GM21737 (cell line): ENCODE results near the gene UBE2L3.
"Not testable (repeated sequence)": the region's sequence is repeated elsewhere in the genome, so short reads cannot be mapped to it uniquely, and the experiment has no call there.

Experiments used
- ATAC-seq: cut with Tn5 transposase; IDR thresholded peaks from one replicate; pipeline ENCODE4 v1.9.1; 2021; ENCODE audit warnings: mild to moderate bottlenecking, moderate library complexity; ENCODE audit not compliant: unreplicated experiment

Gene UBE2L3

DNA sequence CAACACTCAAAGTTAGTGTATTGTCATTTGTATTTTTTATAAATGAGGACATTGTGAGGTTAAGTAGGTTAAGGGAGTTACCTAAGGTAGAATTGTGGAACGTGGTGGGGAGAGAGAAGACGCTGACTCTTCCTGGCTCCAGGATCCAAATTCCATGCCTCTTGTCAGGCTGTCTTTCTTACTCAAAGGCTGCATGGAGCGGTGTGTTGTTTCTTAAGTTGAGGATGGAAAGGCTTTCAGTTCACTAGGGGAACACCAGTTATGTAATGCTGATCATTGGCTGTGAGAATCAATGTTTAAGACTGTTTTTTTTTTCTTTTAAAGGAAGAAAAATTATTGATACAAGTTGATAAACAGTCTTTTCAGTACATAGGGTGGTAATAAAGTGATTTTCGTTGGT lies 2.9 kb downstream of the UBE2L3 start:
- ATAC-seq, result no peak

DNA sequence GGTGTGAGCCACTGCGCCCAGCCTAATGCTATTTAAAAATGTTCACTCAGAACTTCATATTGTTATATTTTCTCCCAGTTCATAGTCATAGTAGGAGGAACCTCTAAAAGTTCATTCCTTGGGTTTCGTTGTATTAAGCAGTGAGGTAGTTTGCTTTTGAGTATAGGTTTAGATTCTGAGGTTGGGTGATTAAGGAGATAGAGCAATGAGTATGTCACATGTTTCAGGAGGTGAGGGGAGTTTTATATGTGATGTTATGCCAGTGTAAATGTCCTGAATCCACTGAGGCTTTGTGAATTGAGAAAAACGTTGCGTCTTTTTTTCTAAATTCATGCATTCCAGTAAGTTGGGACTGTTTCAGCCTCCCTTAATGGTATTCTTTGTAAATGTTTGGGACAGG lies 4.2 kb downstream of the UBE2L3 start:
- ATAC-seq, result no peak

DNA sequence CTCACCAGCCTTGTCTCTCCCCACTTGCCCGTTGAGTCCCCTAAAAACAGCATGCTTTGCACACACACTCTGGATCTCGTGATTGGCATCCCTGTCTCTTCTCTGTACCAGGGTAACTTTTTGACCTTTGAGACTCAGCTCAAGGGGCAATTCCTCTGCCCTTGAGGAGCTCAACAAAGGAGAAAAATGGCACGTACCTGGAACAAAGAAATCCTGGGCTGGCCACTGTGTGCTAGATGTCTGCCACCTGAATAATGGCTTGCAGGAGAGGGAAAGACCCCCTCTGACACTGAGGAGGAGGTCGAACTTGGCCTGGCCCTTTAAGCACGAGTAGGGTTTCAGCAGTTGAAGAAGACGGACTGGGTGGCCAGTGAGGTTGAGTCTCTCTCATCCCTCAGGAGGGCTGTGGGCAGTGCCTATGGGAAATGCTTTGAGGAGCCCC lies 5.8 kb downstream of the UBE2L3 start:
- ATAC-seq, result no peak

DNA sequence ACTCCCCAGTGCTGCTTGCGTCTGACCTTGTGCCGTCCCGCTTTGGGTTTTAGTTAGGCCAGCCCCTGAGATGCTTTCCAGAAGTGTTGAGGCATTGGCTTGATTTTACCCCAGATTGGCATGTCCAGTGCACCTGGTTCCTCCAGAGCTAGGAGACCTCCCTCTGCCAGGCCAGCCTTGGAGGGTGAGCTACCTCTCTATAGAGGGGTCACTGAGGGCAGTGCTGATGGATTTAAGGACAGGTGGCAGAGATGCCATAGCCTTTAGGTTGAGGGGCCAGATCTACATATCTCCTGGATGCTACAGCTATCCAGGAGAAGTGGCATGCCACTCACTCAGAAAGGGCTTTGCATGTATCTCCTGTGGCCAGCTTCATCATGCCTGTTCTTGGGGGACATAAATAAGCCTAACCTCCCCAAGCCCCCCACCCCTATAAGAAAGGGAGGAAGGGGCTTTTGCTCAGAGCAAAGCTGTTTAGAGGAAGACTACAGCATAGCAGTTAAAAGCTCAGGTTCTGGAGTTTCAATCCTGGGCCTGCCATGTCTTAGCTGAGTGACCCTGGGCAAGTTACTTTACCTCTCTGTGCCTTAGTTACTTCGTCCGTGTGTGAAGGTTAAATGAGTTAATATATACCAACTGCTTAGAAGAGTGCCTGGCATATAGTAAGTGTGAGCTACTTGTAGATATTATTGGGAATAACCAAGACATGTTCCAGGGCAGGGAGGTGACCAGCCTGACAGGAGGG lies 6.4 kb downstream of the UBE2L3 start:
- ATAC-seq, result no peak

DNA sequence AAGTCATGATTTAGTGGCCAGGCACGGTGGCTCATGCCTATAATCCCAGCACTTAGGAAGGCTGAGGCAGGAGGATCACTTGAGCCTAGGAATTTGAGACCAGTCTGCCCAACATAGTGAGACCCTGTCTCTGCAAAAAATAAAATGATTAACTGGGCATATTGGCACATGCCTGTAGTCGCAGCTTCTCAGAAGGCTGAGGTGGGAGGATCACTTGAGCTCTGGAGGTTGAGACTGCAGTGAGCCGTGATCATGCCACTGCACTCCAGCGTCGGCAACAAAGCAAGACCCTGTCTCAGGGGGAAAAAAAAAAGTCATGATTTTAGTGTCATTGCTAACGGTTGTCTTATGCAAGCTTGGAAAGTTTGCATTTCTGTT lies 11.9 kb downstream of the UBE2L3 start:
- no peak for ATAC-seq

DNA sequence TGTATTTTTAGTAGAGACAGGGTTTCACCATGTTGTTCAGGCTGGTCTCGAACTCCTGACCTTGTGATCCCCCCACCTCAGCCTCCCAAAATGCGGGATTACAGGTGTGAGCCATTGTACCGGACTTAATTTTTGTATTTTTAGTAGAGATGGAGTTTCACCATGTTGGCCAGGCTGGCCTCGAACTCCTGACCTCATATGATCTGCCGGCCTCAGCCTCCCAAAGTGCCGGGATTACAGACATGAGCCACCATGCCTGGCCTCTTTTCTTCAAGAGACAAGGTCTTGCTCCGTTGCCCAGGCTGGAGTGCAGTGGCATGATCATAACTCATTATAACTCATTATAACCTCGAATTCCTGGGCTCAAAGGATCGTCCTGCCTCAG lies 13.1 kb downstream of the UBE2L3 start:
- ATAC-seq, result not testable (repeated sequence)

DNA sequence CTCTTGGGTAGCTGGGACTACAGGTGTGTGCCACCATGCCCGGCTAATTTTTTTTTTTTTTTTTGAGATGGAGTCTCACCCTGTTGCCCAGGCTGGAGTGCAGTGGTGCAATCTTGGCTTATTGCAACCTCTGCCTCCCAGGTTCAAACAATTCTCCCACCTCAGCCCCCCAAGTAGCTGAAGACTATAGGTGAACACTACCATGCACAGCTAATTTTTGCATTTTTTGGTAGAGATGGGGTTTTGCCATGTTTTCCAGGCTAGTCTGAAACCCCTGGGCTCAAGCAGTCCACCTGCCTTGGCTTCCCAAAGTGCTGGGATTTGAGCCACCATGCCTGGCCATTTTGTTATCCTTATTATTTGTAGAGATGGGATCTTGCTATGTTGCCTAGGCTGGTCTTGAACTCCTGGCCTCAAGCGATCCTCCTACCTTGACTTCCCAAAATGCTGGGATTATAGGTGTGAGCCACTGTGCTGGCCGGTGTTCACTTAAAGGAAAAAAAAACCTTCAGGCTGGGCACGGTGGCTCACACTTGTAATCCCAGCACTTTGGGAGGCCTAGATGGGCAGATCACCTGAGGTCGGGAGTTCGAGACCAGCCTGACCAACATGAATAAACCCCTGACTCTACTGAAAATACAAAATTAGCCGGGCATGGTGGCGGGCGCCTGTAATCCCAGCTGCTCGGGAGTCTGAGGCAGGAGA lies 13.6 kb downstream of the UBE2L3 start:
- ATAC-seq, result not testable (repeated sequence)

DNA sequence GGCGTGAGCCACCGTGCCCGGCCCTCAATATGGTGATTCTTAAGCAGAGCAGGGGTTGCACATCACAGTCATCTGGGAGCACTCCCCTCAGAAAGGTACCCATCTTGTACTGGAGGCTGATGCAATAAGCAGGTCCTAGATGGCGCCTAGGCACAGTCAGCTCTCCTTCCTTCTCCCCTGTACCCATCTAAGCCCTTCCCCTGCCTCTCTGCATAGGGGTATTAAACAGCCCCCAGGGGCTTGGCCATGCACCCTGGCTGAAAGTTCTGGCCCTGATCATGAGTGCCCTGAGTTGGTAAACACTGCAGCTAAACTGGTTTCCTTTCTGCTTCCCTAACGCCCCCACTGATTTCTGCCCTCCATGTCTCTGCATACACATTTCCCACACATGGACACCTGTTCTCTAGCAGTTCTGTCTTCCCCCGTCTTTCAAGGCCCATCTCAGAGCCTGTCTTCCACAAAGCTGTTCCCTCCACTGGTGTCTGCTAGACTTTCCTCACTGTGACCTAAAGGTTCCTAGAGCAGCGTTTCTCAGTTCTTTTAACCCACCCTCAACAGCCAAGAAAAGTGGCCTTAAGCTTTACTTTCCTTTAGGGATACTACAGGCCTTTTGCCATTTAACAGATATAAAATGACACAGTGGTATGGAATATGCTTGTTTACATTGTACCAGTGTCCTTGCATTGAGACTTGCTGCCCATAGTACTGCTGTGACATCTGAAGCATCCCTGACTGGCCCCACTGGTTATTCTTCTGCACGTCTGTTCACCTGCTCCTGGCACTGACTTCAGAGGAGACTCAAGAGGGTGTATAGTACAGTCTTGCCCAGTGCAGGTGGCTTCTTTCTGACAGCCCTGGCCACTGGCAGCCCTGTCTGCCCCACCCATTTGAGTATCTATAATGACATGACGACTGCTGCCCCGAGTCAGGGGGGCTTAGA lies 15.6 kb downstream of the UBE2L3 start:
- no peak for ATAC-seq

DNA sequence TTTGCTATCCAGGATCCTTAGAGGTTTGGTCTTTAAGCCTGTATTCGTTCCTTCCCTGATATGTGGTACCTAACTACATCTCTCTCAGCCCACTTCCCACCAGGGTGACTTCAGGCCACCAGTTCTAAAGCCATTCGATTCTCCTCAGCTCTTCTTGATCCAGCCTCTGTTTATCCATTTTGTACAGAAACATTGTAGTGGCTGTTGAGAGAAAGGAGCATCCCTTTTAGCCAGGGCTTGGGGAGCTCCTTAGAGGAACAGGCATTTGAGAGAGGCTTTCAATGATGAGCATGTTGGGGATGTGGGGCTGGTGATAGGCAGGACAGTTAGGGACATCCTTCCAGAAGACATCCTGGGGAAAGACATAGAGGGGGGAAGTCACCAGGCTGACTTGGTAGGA lies 17.9 kb downstream of the UBE2L3 start:
- no peak for ATAC-seq

DNA sequence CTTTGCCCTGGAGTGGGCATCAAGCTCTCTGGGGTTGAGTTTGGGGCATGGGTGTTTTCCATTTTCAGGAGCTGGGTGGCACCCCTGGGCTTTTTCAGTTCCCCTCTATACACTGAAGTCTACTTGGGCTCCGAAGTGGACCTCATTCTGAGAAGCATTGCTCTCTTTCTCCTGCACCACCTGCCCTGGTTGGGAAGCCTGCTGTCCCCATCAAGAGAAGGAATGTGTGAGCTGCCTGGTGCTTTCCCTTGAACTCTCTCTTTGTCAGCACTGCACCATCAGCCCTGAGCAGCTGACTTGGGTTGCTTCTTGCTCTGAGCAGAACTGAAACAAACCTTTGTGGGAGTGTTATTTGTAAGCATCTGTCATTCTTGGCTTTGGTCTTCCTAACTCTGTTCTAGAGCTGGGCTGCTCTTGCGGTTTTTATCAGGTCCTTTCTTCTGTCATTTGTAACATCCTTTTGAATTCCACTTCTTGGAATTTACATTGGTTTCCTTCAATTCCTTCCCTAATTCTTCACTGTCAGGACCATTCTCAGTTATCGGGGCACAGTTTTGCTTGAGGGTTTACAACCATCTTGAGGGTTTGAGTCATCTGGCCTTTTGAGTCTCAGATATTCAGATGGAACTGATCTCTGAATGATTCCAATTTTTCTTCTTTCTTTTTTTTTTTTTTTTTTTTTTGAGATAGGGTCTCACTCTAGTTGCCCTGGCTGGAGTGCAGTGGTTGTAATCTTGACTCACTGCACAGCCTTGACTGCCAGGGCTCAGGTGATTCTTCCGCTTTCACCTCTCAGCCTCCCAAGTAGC lies 20.5 kb downstream of the UBE2L3 start:
- ATAC-seq, result peak; percentile 82

DNA sequence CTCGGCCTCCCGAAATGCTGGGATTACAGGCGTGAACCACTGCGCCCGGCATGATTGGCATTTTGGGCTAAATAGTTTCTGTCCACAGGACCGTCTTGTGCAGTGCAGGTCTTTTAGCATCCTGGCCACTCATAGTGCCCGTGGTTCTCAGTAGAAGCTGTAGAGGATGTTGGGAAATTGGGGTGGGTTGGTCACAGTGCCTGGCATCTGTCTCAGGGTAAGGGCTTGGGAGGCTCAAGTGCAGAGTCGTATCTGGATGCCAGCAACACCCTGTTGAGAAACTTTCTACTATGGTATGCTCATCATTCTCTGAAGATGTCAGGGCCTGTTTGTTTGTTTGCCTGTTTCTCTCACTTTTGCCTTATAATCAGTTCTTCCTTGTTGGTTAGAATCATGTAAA lies 21.9 kb downstream of the UBE2L3 start:
- no peak for ATAC-seq

DNA sequence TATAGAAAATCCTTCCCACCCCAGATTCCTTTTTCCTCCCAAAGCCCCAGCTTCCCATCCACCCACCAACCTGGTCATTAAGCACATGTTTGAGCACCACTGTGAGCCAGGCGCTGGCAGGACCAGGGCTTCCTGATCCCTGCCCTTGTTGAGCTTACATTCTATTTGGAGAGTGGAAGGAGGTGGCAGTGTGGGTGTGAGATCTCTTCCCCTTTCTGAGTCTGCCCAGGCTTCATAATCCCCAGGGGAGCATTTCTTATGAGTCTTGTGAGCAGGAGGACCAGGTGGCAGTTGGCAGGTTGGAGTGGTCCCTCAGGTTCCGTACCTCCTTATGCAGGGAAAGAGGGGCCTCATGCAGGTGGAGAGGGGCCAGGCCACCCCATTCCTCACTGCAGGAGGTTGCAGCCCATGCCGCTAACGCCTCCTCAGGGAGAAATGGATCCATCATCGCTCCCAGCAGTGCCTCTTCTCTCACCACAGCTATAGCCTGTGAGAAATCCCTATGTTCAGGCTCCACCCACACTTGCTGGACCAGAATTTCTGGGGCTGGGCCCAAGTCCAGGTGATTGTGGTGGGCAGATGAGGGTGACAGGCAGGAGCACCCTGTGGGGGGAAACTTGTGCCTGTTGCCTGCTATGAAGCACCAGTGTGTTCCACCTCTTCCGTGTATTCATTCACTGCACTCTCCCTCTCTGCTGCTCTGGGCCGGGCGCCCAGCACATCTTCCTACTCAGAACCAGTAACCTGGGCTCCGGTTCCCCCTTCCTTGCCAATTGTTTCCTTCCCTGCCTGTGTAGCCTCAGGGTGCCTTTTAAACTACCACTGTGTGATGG lies 23.5 kb downstream of the UBE2L3 start:
- ATAC-seq, result no peak

DNA sequence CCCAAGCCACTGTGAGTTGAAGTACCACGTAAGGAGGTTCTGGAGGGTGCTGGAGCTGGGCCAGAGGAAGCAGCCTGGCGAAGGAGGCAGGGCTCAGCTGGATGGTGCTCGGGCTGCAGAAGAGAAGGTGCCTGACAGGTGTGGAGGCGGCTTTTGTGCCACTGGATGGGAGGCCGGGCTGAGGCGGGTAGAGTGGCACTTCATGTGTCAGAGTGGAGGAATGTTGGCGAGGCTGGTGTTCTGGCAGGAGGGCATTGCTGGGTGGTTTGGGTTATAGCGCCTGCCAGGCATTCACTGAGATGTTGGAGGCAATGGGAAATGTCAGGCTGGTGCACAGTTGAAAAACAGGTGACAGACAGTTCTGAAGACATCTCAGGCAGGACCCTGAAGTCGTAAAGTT lies 24.2 kb downstream of the UBE2L3 start:
- no peak for ATAC-seq

DNA sequence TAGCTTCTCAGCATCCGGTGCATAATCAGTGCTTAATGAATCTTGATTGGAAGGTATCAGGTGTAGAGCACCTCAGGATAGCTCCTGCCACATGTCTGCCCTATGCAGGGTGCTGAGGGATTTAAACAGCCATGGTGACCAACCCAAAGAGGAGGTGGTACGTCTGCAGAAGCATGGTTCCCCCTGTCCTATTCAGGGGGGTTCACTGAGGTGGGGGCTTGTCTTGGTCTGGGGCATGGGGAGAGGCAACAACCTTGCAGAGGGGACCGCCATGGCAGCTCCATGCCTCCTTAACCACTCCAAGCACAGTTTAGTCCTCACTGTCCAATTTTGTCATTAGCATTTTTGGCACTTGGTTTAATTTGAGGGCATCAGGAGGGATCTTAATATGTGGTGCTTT lies 24.9 kb downstream of the UBE2L3 start:
- ATAC-seq, result no peak

DNA sequence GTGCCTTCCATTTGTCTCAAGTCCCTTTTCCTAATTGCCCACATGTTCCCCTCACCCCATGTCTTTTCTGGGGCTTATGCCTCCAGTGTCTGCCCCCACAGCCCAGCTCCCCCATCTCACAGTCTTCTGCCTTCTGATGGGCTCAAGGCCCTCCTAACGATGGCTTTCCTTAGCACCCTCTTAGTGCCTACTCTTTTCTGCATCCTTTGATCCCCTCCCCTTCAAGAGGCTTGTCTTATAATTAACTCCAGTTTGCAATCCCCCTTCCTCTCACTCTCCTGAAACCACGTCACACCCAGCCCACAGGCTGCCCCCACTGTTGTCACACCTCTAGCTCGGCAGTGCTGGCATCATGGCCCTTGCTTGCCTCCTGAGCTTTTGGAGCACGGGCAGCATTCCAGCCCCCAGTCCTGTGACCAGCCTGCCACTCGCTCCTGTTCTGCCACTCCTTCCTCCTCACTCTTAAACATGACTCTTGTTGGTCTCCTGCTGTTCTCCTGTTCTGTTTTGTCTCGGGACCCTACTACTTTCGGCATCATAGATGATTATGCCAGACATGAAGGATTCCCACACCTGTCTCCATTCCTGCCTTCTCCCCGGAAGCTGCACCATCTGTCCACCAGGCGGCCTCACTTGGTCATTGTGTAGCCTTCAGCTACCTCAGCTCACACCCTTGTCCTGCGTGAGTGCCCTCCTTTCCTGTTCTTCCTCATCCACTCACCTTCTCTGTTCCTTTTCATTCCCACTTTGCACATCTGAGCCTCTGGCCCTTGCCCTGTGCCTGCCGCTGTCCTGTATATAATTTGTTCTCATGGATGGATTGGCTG lies 26.1 kb downstream of the UBE2L3 start:
- ATAC-seq, result no peak

DNA sequence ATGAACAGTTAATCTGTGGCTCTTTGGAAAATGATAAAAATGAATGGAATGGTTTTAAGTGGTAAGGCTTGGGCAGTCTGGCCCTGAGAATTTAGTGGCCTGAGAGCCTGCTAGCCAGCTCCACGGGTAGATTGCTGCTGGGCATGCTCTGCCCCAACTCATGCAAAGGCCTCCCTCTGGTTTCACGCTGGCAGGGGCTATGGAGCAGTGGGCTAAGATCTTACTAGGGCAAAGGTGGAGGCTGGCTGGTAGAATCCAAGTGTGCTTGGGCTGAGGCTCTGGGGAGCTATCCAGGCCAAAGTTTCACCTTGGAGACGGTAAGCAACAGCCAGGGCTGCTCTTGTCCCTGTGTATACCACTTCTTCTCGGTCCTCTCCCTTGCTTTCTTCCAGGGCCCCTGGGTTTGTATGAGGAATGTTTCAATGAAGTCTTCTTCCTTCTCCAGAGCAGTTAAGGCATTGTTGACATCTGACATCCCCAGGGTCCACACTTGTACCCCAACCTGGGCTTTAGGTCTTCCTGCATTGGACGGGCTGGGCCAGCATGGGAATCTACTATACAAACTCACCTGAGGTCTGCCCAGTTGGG lies 27.4 kb downstream of the UBE2L3 start:
- ATAC-seq, result no peak

DNA sequence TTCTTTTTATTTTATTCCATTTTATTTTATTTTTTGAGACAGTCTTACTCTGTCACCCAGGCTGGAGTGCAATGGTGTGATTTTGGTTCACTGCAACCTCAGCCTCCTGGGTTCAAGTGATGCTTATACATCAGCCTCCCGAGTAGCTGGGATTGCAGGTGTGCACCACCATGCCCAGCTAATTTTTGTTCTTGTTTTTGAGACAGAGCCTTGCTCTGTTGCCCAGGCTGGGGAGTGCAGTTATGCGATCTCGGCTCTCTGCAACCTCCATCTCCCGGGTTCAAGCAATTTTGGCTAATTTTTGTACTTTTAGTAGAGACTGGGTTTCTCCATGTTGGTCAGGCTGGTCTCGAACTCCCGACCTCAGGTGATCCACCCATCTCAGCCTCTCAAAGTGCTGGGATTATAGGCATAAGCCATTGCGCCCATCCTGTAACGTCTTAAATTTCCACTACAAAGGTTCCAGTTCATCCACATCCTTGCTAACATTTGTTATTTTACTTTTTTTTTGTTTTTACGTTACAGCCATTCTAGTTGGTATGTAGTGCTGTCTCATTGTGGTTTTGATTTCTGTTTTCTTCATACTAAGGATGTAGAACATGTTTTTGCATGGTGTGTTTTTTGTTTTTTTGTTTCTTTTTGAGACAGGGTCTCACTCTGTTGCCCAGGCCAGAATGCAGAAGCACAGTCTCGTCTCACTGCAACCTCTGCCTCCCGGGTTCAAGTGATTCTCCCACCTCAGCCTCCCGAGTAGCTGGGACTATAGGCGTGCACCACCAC lies 29.0 kb downstream of the UBE2L3 start:
- not testable (repeated sequence) for ATAC-seq

DNA sequence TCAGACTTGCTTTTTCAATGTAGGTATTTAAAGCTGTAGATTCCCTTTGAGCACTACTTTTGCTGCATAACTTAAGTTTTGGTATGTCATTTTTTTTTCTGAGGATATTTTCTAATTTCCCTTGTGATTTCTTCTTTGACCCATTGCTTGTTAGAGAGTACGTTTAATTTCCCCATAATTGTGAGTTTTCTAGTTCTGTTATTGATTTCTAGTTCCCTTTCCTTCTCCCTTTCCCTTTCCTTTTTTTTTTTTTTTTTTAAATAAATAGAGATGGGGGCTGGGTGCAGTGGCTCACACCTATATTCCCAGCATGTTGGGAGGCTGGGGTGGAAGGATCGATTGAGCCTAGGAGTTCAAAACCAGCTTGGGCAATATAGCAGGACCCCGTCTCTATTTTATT lies 30.8 kb downstream of the UBE2L3 start:
- ATAC-seq, result no peak
